GM18951 (cell line): ENCODE measurements around the gene ECEL1.

Experiments
- POLR2A ChIP-seq: IDR thresholded peaks from 4 replicates; pipeline ENCODE4 v1.6.1; 2011; ENCODE audit warnings: mild to moderate bottlenecking; ENCODE audit not compliant: insufficient read length, insufficient read depth; ENCODE audit errors: extremely low read depth
- in situ Hi-C: fragments of 300-500 bp; cut with MboI; formaldehyde crosslinking; loops from one replicate; pipeline ENCODE4 v1.12.0; 2022; ENCODE audit warnings: low sequenced_read_pairs, mixed read lengths, inconsistent platforms; ENCODE audit not compliant: unreplicated experiment

ECEL1 gene

GRCh38 chr2:232438951-232439757, 48.5 kb downstream of the ECEL1 start:
- TF ChIP-seq POLR2A = no peak
- in situ Hi-C loops = loop anchor here (5.0 to 10.0 kb wide), 2 partner anchors 112 to 534 kb away; no protein-coding TSS in a partner anchor

GRCh38 chr2:232438091-232438490, 49.5 kb downstream of the ECEL1 start:
- in situ Hi-C loops = loop anchor here (5.0 to 10.0 kb wide), 2 partner anchors 111 to 533 kb away; no protein-coding TSS in a partner anchor
- TF ChIP-seq POLR2A = no peak

- in situ Hi-C loops = loop anchor here (5.0 to 10.0 kb wide), 2 partner anchors 110 to 532 kb away; no protein-coding TSS in a partner anchor
- no peak for TF ChIP-seq POLR2A
Observed at GRCh38 chr2:232437195-232437571, 50.5 kb downstream of the ECEL1 start.

- TF ChIP-seq POLR2A = no peak
- in situ Hi-C loops = loop anchor here (5.0 to 10.0 kb wide), 2 partner anchors 109 to 532 kb away; no protein-coding TSS in a partner anchor
Observed at GRCh38 chr2:232436381-232437194, 51.0 kb downstream of the ECEL1 start.

- in situ Hi-C loops = loop anchor here (5.0 to 10.0 kb wide), 2 partner anchors 109 to 531 kb away; no protein-coding TSS in a partner anchor
- TF ChIP-seq POLR2A = no peak
Observed at GRCh38 chr2:232435805-232436204, 51.8 kb downstream of the ECEL1 start.

GRCh38 chr2:232435375-232435648, 52.3 kb downstream of the ECEL1 start:
- no peak for TF ChIP-seq POLR2A
- in situ Hi-C loops = loop anchor here (5.0 to 10.0 kb wide), 2 partner anchors 108 to 531 kb away; no protein-coding TSS in a partner anchor

GRCh38 chr2:232434563-232435374, 52.9 kb downstream of the ECEL1 start:
- no peak for TF ChIP-seq POLR2A
- in situ Hi-C loops = loop anchor here (5.0 to 10.0 kb wide), 2 partner anchors 107 to 530 kb away; no protein-coding TSS in a partner anchor

- in situ Hi-C loops = loop anchor here (10.0 kb wide), 1 partner anchor 529 kb away; no protein-coding TSS in a partner anchor
- TF ChIP-seq POLR2A = no peak
Observed at GRCh38 chr2:232434091-232434490, 53.5 kb downstream of the ECEL1 start.

GRCh38 chr2:232433622-232434021, 54.0 kb downstream of the ECEL1 start:
- in situ Hi-C loops = loop anchor here (10.0 kb wide), 1 partner anchor 529 kb away; no protein-coding TSS in a partner anchor

GRCh38 chr2:232432598-232433184, 54.9 kb downstream of the ECEL1 start:
- in situ Hi-C loops = loop anchor here (10.0 kb wide), 1 partner anchor 528 kb away; no protein-coding TSS in a partner anchor
- TF ChIP-seq POLR2A = no peak

- in situ Hi-C loops = loop anchor here (10.0 kb wide), 1 partner anchor 527 kb away; no protein-coding TSS in a partner anchor
- TF ChIP-seq POLR2A = no peak
Observed at GRCh38 chr2:232431705-232432590, 55.7 kb downstream of the ECEL1 start.
